HG03097 (cell line): Measurements from ENCODE around the gene ABHD11.
A peak's percentile ranks its signal among the peaks of the same experiment; 100 is the strongest.
"Not testable (repeated sequence)": the region's sequence is repeated elsewhere in the genome, so short reads cannot be mapped to it uniquely, and the experiment has no call there.

ENCODE experiments used
- ATAC-seq: cut with Tn5 transposase; IDR thresholded peaks from one replicate; pipeline ENCODE4 v1.9.1; 2021; ENCODE audit not compliant: unreplicated experiment, low FRiP score

ABHD11 gene

DNA sequence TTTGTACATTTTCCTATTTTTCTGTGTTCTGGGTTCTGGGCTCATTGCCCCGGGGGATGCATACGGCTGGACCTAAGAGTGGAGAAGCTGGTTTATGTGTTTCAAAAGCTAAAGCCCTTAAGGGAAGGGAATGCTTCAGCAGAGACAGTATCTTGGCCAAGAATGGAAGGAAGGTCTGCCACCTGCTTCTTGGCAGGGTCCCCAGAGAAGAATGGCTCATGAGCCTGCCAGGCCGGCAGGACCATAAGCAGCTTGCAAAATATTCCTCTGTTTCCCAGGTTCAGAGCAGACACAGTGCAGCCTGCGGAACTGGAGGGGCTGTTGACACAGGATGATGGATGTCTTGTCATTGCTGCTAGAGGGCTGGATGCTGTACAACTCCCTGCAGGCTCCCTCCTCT is 7.8 kb upstream of the ABHD11 start:
- ATAC-seq = no peak

DNA sequence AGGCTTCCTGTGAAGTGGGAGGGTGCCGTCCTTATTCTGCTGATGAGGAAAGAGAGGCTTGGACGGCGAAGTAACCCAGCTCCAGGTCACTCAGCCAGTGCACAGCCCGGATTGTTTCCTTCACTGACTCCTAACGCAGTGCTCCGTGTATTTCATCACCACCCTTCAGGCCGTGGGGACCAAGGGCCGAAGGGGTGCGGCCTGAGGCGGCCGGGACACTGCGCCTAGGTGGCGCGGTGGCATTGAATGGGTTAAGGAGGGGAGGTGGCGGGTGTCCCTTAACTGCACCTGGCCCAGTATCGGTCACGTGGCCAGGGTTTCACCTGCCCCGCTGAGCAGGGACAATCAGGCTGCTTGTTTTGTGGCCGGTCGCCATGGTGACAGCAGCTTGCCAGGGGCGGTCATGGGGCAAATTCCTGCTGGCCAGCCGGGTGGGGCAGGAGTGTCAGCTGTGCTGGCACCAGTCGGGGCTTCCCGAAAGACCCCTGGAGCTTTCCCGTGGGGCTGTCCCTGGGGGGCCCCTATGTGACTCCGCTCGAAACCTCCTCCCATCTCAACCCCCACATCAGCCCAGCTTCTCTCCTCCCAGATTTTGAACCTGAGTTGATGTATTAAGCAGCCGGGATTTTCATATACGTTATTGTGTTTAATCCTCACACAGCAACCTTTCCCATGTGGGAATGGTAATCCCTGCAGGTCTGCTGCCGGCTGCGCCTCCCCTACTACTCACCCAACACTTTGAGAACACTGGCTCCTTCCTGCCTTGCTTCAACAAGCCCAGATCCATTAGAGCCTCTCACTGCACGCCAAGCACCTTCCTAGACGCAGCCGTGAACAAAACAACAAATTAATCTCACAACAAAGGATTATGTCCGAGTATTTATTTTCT is 4.4 kb upstream of the ABHD11 start:
- ATAC-seq = no peak

DNA sequence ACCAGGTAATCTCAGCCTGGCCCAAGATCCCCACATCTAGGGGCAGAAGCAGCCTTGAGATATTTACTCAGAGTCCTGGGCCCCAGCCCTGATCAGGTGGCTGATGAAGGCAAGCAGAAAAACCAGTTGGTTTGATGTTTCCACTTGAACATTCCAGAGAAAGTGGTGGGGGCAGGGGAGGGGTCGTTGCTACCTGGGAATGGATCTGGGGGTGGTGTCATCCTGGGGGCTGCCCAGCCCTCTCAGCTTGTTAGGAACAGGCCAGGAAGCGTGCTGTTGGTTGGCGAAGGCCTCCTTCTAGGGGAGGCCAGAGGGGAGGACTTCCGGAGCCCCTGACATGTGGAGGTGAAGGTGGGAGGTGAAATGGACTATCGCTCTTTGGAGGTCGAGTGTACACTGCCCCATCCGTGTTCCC is 3.7 kb upstream of the ABHD11 start:
- ATAC-seq = no peak

DNA sequence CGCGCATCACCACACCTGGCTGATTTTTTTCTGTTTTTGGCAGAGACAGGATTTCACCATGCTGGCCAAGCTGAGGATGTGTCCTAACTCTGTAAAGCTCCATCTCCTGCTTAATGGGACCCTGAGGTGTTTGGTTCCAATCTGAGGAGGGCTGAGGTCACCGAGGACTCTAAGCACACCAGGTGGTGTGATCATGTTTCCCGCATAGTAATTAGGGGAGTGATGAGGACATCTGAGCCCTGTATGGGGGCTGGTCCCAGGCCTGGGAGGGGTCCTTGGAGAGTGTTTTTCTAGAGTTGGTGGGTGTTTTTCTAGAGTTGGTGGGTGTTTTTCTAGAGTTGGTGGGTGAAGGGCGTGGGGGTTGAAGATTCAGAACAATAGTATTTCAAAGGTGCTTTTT is 3.0 kb upstream of the ABHD11 start:
- ATAC-seq = no peak

DNA sequence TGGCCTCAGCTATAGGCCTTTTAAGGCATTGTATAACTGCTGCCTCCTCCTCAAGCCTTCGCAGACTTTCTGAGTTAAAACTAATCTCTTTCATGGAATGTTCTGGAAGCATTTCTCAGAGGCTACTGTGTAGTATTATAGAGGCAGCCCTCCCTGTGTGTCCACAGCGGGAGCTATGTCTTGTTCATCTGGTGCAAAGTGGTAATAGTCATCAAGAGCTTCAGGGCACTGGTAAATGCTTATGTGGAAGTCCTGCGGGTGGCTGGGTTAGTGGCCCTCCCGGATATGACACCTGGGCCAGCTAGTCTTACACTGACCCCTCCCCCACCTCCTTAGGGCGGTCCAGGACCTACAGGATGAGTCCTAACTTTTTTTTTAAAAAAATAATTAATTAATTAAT is 2.2 kb upstream of the ABHD11 start:
- ATAC-seq = no peak

DNA sequence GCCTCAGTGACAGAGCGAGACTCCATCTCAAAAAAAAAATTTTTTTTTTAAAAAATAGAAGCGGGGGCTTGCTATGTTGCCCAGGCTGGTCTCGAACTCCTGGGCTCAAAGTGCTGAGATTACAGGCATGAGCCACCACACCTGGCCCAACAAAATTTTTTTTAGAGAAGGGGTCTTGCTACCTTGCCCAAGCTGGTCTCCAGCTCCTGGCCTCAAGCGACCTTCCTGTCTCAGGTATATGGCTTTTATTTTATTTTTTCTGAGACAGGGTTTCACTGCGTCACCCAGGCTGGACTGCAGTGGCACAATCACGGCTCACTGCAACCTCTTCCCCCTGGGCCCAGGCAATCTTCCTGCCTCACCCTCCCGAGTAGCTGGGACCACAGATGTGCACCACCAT is 1.6 kb upstream of the ABHD11 start:
- no peak for ATAC-seq

DNA sequence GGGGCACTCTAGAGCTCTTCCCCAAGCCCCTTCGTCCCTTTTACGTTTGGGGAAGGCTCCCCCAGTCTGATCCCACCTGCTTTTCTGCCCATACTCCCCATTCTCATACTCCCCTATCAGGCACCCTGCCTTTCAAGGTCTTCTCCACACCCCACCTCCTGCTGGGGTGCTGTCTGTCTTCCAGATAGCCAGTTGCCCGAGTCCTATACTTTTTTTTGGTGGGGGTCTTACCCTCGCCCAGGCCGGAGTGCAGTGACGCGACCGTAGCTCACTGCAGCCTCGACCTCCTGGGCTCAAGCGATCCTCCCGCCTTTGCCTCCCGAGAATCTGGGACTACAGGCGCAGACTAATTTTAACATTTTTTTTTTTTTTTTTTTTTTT is 775 bp upstream of the ABHD11 start:
- no peak for ATAC-seq

DNA sequence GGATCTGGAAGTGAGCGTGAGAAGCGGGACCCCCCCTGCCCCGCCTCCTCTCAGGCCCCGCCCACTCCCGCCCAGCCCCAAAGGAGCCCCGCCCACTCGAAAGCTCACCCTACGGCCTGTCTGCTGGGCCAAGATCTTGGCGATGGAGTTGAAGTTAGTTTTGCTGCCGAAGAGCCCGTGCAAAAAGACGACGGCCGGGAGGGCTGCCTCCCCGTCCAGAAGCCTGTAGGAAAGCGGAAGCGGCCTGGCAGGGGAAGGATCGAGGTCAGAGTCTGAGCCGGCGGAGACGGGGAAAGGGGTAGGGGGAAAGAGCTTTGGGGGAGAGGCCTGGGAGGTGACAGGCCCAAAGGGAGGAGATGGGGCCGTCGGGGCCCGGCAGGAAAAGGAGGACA is 386 bp downstream of the ABHD11 start:
- ATAC-seq = peak; percentile 4

DNA sequence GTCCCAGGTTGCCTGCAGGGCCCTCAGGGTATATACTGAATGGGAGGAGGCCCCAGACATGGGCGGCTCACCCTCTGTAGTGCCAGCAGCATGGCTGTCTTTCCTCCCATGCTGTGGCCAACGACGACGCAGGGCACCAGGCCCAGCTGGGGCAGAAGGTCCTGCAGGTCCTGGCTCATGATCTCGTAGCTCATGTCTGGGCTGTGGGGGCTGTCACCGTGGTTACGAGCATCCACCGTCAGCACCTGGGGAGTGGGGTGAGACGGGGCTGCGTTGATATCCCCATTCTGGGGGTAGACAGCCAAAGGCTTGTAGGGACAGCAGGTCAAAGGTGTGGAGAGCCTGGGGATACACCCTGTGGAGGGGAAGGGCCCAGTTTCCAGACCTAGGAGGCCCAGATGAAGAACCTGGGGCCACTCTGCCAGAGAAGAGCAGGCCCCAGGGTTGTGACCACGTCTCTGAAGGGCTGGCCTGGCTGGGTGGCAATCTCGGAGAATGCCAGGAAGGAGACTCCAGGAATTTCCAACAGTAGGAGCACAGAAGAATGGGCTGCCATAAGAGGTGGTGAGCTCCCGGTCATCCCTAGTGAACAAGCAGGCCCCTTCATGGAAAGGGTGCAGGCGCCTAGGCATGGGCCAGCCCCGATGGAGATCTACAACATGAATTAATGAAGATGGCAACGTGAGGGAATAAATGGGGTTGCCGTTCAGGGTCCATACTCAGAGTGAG is 947 bp downstream of the ABHD11 start:
- no peak for ATAC-seq

DNA sequence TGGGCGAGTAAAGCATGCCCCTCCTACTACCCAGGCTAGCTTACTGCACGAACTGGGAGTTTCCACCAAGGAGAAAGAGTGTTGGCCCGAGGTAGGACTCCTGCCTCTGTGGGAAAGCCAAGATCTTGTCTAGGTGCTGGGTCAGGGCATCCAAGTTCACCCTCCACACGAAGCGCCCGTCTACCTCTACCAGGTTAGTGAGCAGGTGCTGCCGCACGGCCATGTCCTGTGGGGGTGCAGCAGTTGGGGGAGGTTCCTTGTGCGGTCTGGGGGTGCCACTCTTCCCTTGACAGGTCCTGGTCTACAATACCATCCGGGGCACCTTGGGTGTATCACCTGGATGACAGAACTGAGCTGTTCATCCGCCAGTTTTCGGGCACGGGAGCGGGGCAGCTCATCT is 1.7 kb downstream of the ABHD11 start:
- no peak for ATAC-seq

DNA sequence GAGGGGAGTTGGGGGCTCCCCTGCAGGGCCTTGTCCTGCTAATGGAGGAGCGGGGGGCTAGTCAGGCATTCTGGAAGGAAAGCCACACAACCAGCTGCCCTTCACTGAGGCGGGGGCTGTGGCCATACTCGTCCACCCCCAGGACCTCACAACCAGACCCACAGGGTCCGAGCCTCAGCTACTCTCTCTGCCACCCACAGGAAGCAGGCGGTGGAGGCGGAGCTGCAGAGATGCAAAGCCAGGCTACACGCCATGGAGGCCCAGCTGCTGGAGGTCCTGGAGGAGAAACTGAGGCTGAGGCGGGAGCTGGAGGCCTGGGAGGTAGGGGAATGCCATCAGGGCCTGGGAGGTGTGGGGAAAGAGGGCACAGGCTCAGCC is 3.1 kb downstream of the ABHD11 start:
- ATAC-seq = no peak

DNA sequence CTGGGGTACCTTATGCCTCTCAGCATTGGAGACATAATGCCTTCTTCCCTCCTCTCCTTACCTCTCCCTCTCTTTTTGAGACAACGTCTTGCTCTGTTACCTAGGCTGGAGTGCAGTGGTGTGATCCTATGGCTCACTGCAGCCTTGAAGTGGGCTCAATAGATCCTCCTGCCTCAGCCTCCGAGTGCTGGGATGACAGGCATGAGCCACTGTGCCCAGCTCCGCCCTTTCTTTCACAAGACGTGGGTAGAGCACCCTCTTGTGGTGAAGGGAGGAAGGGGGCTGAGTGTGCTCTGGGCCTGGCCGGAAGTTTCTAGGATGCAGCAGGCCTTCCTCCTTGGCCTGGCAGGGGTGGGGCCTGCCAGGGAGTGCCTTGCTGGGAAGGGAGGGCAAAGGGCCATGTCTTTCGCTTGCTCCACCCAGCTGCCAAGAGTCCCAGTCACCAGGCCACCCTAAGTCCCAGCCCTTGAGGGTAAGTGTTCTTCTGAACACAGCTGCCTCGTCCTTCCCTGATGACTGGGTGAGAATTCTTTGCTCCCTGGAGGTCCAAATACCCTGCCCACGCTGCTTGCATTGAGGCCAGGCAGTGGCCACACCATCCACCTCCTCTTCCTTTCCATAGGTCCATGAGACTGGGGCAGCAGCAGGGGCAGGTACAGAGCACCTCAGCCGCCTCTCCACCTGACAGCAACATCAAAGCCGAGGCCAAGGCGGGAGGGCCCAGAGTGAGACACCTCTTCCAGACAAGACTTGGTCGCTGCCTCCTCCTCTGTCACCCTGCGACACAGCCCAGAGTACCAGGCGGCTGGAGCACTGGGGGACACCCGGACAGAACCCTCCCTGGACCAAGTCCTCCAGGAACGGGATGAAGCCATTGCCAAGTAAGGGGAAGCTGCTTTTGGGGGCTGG is 3.7 kb downstream of the ABHD11 start:
- no peak for ATAC-seq

DNA sequence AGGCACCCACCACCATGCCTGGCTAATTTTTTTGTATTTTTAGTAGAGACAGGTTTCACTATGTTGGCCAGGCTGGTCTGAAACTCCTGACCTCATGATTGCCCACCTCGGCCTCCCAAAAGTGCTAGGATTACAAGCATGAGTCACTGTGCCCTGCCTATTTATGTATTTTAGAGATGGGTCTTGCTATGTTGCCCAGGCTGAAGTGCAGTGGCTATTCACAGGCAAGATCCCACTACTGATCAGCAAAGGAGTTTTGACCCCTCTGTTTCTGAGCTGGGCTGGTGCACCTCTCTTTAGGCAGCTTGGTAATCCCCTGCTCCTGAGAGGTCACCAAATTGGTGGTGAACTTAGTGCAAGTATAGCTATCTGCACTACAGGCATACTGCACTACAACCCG is 6.2 kb downstream of the ABHD11 start:
- ATAC-seq = no peak

DNA sequence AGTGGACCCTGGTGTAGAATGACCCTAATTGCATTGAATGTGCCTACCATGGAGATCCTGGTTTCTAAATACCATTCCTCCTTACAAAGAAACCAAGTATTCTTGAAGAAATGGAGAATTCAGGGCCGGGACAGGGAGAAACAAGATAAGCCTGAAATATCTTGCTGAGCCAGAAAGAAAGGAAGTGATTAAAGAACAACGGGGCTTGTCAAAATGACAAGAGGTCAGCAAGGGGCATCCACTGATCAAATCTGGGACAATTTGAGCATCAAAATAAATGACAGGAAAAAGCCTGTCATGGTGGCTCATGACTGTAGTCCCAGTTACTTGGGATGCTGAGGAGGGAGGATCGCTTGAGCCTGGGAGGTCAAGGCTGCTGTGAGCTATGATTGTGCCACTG is 8.1 kb downstream of the ABHD11 start:
- ATAC-seq = no peak

DNA sequence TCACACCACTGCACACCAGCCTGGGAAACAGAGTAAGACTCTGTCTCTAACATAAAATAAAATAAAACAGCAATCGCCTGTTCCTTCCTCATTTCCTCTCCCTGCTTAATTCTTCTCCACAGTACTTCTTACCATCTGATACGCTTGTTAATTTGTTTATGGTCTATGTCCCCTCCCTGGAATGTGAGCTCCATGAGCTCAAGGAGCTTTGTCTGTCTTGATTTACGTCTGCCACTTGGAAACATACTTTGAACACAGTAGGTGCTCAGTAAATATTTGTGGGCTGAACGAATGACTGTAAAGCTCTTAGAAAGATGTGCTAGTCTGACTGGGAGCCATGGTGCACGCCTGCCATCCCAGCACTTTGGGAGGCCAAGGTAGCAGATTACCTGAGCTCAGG is 10.1 kb downstream of the ABHD11 start:
- no peak for ATAC-seq

DNA sequence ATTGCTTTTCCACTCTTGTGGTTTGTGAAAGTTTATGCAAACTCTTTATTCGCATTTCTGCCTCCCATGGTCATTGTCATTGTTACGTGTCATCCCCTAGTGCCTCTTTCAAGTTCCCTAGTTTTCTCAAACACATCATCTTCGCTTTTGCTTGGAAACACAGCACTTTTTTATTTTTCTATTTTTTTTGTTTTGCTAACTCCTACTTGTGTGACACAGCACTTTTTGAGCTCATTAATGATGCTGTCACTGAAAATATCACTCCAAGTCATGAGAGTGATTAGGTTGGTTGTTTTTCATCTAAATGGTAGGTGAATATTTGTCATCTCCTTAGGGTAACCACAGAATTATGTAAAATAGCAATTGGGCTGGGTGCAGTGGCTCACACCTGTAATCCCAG is 10.7 kb downstream of the ABHD11 start:
- no peak for ATAC-seq

DNA sequence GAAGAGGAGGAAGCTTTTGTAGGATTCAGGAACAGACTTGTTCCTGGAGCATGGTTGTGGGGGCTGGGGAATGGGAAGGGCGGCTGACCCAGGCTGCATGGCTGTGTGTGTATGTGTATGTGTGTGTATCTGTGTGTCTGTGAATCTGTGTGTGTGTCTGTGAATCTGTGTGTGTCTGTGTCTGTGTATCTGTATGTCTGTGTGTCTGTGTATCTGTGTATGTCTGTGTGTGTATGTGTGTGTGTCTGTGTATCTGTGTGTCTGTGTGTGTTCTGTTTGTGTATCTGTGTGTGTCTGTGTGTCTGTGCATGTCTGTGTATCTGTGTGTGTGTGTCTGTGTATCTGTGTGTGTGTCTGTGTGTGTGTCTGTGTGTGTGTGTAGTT is 12.5 kb downstream of the ABHD11 start:
- ATAC-seq = peak; percentile 13

DNA sequence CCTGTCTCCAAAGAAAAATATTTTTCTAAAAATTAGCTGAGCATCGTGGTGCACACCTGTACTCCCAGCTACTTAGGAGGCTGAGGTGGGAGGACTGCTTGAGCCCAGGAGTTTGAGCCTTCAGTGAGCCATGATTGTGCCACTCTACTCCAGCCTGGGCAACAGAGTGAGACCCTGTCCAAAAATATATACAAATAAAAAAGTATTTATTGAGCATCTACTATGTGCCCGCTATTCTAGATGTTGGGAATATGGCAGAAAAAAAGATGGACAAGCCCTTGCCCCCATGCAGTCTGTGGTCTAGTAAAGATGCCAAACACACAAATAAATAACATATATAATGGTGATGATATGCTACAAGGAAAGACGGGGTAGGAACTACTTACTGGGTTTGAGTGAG is 14.8 kb downstream of the ABHD11 start:
- ATAC-seq = no peak

DNA sequence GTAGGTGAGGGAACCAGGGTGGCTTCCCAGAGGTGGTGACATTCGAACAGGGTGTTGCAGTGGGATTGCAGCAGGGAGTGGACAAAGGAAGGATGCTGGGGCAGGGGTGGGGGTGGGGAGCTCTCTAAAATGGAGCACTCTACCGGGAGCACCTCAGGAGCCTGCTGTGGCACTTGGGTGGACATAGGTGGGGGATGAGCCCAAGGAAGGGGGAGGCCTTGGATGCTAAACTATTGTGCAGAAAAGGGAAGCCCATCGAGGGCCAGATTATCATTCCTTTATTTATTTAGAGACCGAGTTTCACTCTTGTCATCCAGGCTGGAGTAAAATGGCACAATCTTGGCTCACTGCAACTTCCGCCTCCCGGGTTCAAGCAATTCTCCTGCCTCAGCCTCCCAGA is 15.8 kb downstream of the ABHD11 start:
- no peak for ATAC-seq

DNA sequence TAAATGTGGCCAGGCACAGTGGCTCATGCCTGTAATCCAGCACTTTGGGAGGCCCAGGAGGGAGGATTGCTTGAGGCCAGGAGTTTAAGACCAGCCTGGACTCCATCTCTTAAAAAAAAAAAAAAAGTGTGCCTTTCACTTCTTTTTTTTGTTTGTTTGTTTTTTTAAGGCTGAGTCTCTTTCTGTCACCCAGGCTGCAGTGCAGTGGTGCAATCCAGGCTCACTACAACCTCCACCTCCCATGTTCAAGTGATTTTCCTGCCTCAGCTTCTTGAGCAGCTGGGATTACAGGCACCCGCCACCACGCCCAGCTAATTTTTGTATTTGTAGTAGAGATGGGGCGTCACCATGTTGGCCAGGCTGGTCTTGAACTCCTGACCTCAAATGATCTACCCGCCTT is 16.4 kb downstream of the ABHD11 start:
- not testable (repeated sequence) for ATAC-seq

DNA sequence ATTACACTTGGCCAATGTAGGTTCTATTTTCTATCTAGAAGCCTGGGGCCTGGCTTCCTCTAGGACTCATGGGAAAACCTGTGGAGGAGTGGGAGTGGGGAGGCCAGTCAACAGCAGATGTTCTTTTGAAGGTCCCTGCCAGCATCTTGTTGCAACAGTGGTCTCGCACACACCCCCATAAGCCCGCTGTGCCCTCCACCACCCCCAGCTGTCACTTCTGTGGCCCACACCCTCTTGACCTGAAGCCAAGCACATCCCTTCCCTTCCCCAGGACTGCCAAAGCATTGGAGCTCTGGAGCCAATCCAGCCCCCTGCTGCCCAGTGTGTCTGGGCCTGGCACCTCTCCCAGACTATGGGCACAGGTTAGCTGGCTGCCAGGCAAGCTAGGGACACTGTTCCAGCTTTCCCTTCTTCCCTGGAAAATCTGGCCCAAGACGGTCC is 17.2 kb downstream of the ABHD11 start:
- no peak for ATAC-seq
